H9 (cell line): ENCODE data around the gene RNF145. TPM values are rescaled to one million over a fixed set of nuclear protein-coding genes. Genes with fewer than 3 reads are reported as not detected.

Experiments used
- DNase-seq: peaks from one replicate; pipeline ENCODE4 v3.0.0-alpha.2; 2017
- H2AFZ ChIP-seq: one replicate; pipeline ENCODE4 v1.6.1; 2013; ENCODE audit warnings: mild to moderate bottlenecking, low read length, control low read depth, moderate library complexity
- H2AK5ac ChIP-seq: 2 replicates; pipeline ENCODE4 v1.6.1; 2013; ENCODE audit warnings: low read length, control low read depth, mixed read lengths; ENCODE audit not compliant: insufficient read length
- H2BK120ac ChIP-seq: one replicate; pipeline ENCODE4 v1.6.1; 2013; ENCODE audit warnings: low read depth, mild to moderate bottlenecking, low read length, control low read depth, inconsistent platforms; ENCODE audit not compliant: poor library complexity, severe bottlenecking
- H2BK12ac ChIP-seq: 2 replicates; pipeline ENCODE4 v1.6.1; 2013; ENCODE audit warnings: low read length, control low read depth, mixed read lengths, low read depth; ENCODE audit not compliant: insufficient read length
- H2BK15ac ChIP-seq: 2 replicates; pipeline ENCODE4 v1.6.1; 2013; ENCODE audit warnings: low read depth, low read length, control low read depth
- H2BK20ac ChIP-seq: one replicate; pipeline ENCODE4 v1.6.1; 2013; ENCODE audit warnings: low read depth, mild to moderate bottlenecking, low read length, control low read depth, inconsistent platforms; ENCODE audit not compliant: poor library complexity, severe bottlenecking
- H2BK5ac ChIP-seq: 2 replicates; pipeline ENCODE4 v1.6.1; 2013; ENCODE audit warnings: low read length, control low read depth, mixed read lengths; ENCODE audit not compliant: insufficient read length
- H3K14ac ChIP-seq: 2 replicates; pipeline ENCODE4 v1.6.1; 2013; ENCODE audit warnings: low read length, control low read depth; ENCODE audit not compliant: insufficient read depth
- H3K18ac ChIP-seq: 2 replicates; pipeline ENCODE4 v1.6.1; 2013; ENCODE audit warnings: low read depth, mild to moderate bottlenecking, mixed read lengths, low read length, control low read depth; ENCODE audit not compliant: insufficient read length
- H3K23ac ChIP-seq: 2 replicates; pipeline ENCODE4 v1.6.1; 2013; ENCODE audit warnings: low read length, control low read depth, mixed read lengths, low read depth; ENCODE audit not compliant: insufficient read length
- H3K23me2 ChIP-seq: 2 replicates; pipeline ENCODE4 v1.6.1; 2013; ENCODE audit warnings: low read depth, mild to moderate bottlenecking, mixed read lengths, low read length, control low read depth; ENCODE audit not compliant: insufficient read length, poor library complexity, severe bottlenecking
- H3K27ac ChIP-seq: 2 replicates; pipeline ENCODE4 v1.5.1; 2013; ENCODE audit warnings: low read length, control low read depth, mixed read lengths, low read depth; ENCODE audit not compliant: insufficient read length
- H3K27me3 ChIP-seq: 2 replicates; pipeline ENCODE4 v1.6.1; 2013; ENCODE audit warnings: low read length, control low read depth, inconsistent platforms; ENCODE audit not compliant: insufficient read depth
- H3K4ac ChIP-seq: 2 replicates; pipeline ENCODE4 v1.6.1; 2013; ENCODE audit warnings: low read depth, mild to moderate bottlenecking, control low read depth, inconsistent platforms, low read length, moderate library complexity
- H3K4me1 ChIP-seq: 2 replicates; pipeline ENCODE4 v1.6.1; 2013; ENCODE audit warnings: low read length, control low read depth, inconsistent platforms; ENCODE audit not compliant: insufficient read depth
- H3K4me2 ChIP-seq: 2 replicates; pipeline ENCODE4 v1.6.1; 2013; ENCODE audit warnings: low read length, control low read depth, mixed read lengths; ENCODE audit not compliant: insufficient read length, insufficient read depth
- H3K56ac ChIP-seq: 2 replicates; pipeline ENCODE4 v1.6.1; 2013; ENCODE audit warnings: low read depth, mild to moderate bottlenecking, mixed read lengths, low read length, control low read depth; ENCODE audit not compliant: insufficient read length
- H3K79me1 ChIP-seq: 2 replicates; pipeline ENCODE4 v1.6.1; 2013; ENCODE audit warnings: low read depth, mild to moderate bottlenecking, moderate library complexity, low read length, control low read depth, inconsistent platforms; ENCODE audit not compliant: insufficient read depth, poor library complexity, severe bottlenecking
- H3K79me2 ChIP-seq: 2 replicates; pipeline ENCODE4 v1.6.1; 2013; ENCODE audit warnings: low read length, control low read depth, inconsistent platforms; ENCODE audit not compliant: insufficient read depth
- H3K9ac ChIP-seq: 2 replicates; pipeline ENCODE4 v1.6.1; 2013; ENCODE audit warnings: low read length, control low read depth, mixed read lengths; ENCODE audit not compliant: insufficient read length; ENCODE audit errors: extremely low read depth
- H3K9me3 ChIP-seq: one replicate; pipeline ENCODE4 v1.6.1; 2013; ENCODE audit warnings: low read depth, low read length, inconsistent platforms; ENCODE audit not compliant: control insufficient read depth
- H3T11ph ChIP-seq: one replicate; pipeline ENCODE4 v1.6.1; 2013; ENCODE audit warnings: mild to moderate bottlenecking, low read length, control low read depth, inconsistent platforms
- H4K20me1 ChIP-seq: one replicate; pipeline ENCODE4 v1.6.1; 2013; ENCODE audit not compliant: control insufficient read depth, insufficient read length, insufficient read depth
- H4K5ac ChIP-seq: 2 replicates; pipeline ENCODE4 v1.6.1; 2013; ENCODE audit warnings: low read depth, mild to moderate bottlenecking, mixed read lengths, low read length, control low read depth; ENCODE audit not compliant: insufficient read length
- H4K8ac ChIP-seq: replicated peaks from 2 replicates; pipeline ENCODE4 v1.6.1; 2013; ENCODE audit warnings: low read length, control low read depth, mixed read lengths, low read depth; ENCODE audit not compliant: insufficient read length
- H4K91ac ChIP-seq: 2 replicates; pipeline ENCODE4 v1.6.1; 2013; ENCODE audit warnings: low read depth, mild to moderate bottlenecking, moderate library complexity, mixed read lengths, low read length, control low read depth; ENCODE audit not compliant: insufficient read length
- H3K27ac Mint-ChIP-seq, 3 experiments: 2 replicates in 2 of 3; 3 replicates in 1 of 3; pipeline ENCODE4 v1.8.0; 2020 to 2021; ENCODE audit warnings: mixed read lengths in 3 of 3, mild to moderate bottlenecking in 1 of 3, moderate library complexity in 1 of 3
- H3K27me3 Mint-ChIP-seq: 2 replicates; pipeline ENCODE4 v1.8.0; 2021; ENCODE audit warnings: low read depth, mild to moderate bottlenecking, moderate library complexity, mixed read lengths
- H3K36me3 Mint-ChIP-seq, 3 experiments: 2 replicates in 2 of 3; 3 replicates in 1 of 3; pipeline ENCODE4 v1.8.0; 2020 to 2021; ENCODE audit warnings: low read depth in 3 of 3, mixed read lengths in 3 of 3; ENCODE audit not compliant: insufficient read depth in 1 of 3
- H3K4me1 Mint-ChIP-seq, 2 experiments: 2 replicates each; pipeline ENCODE4 v1.8.0; 2020; ENCODE audit warnings: mixed read lengths in 2 of 2
- H3K4me3 Mint-ChIP-seq, 2 experiments: 2 replicates in 1 of 2; 3 replicates in 1 of 2; pipeline ENCODE4 v1.8.0; 2020 to 2021; ENCODE audit warnings: mild to moderate bottlenecking in 2 of 2, mixed read lengths in 2 of 2, moderate library complexity in 1 of 2
- H3K9me3 Mint-ChIP-seq, 2 experiments: 2 replicates in 1 of 2; 3 replicates in 1 of 2; pipeline ENCODE4 v1.8.0; 2020; ENCODE audit warnings: mild to moderate bottlenecking in 2 of 2, mixed read lengths in 2 of 2, moderate library complexity in 1 of 2
- WGBS: extraction: QIAGEN DNeasy Blood & Tissue Kit; methylation state at CpG from one replicate; pipeline ENCODE4 v1.1.7; 2013; ENCODE audit warnings: missing lambda C conversion rate, low lambda C conversion rate, mixed read lengths; ENCODE audit not compliant: insufficient read length; ENCODE audit errors: extremely low coverage; 5-methylcytosine and 5-hydroxymethylcytosine counted together
- total RNA-seq: library from RNA; stranded (reverse); gene quantifications from 2 replicates; pipeline ENCODE4 v1.2.1, GENCODE V29; 2021
- TF ChIP-seq, protein P1 (sequence below): fragments of 200-600 bp; sonication (generic); conservative IDR thresholded peaks from 3 replicates; pipeline ENCODE4 v1.8.0; 2021; ENCODE audit warnings: antibody characterized with exemption, mild to moderate bottlenecking

RNF145 gene
- total RNA-seq, 1 experiment from 2014 or later = 59.1 TPM

DNA sequence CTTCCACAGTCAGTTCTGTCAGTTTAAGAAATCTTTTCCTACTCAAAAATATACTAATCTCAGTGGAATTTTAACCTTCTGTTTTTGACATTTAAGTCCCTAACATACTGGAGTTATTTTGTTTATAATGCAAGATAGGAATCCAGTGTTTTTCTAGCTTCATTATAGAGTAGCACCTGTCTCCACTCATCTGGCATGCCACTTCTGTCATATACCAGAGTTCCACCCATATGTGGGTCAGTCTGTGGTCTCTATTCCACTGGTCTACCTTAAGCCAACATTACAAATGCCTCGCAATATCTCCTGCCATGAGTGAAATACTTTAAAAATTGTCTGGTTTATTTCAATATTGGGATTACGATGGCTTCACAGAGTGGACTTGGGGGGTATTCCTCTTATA is 42.9 kb downstream of the RNF145 start:
- Mint-ChIP-seq H3K4me3 (no peak overlapping the region), H3K27me3 (no peaks in the 10 kb centered on the region), H3K9me3 (no peaks in the 10 kb centered on the region), H3K36me3 (peaks cover 4 to 14% (median 12%) of the 10 kb centered on the region in 3 experiments; a peak in 5 of 7 replicates), H3K27ac (no peak overlapping the region), H3K4me1 (peaks cover under 1 to 4% of the 10 kb centered on the region in 2 experiments; a peak in 3 of 4 replicates)
- H2BK20ac ChIP-seq = no peak overlapping the region
- H3K9ac ChIP-seq = no peak overlapping the region
- H2BK12ac ChIP-seq = no peak overlapping the region
- H2BK5ac ChIP-seq = no peak overlapping the region
- no peak overlapping the region for H4K91ac ChIP-seq
- no CpG with 5 or more reads among the region's 2 CpGs for WGBS
- no peaks in the 10 kb centered on the region for H3K79me2 ChIP-seq
- H3K4ac ChIP-seq = no peak overlapping the region
- H3K9me3 ChIP-seq = no peaks in the 10 kb centered on the region
- no peak overlapping the region for H3K23ac ChIP-seq
- H3K56ac ChIP-seq = no peak overlapping the region
- no peak overlapping the region for H3T11ph ChIP-seq
- H3K27ac ChIP-seq = no peak overlapping the region
- no peaks in the 10 kb centered on the region for H4K20me1 ChIP-seq
- no peak overlapping the region for H3K4me2 ChIP-seq
- H4K8ac ChIP-seq = no peak overlapping the region
- no peak overlapping the region for H2AK5ac ChIP-seq
- H2BK15ac ChIP-seq = no peak overlapping the region
- H4K5ac ChIP-seq = no peak overlapping the region
- no peak overlapping the region for H2BK120ac ChIP-seq
- DNase-seq = no peak
- H2AFZ ChIP-seq = no peak overlapping the region
- no peak overlapping the region for H3K14ac ChIP-seq
- H3K18ac ChIP-seq = no peak overlapping the region
- no peaks in the 10 kb centered on the region for H3K23me2 ChIP-seq
- TF ChIP-seq, protein P1, sequence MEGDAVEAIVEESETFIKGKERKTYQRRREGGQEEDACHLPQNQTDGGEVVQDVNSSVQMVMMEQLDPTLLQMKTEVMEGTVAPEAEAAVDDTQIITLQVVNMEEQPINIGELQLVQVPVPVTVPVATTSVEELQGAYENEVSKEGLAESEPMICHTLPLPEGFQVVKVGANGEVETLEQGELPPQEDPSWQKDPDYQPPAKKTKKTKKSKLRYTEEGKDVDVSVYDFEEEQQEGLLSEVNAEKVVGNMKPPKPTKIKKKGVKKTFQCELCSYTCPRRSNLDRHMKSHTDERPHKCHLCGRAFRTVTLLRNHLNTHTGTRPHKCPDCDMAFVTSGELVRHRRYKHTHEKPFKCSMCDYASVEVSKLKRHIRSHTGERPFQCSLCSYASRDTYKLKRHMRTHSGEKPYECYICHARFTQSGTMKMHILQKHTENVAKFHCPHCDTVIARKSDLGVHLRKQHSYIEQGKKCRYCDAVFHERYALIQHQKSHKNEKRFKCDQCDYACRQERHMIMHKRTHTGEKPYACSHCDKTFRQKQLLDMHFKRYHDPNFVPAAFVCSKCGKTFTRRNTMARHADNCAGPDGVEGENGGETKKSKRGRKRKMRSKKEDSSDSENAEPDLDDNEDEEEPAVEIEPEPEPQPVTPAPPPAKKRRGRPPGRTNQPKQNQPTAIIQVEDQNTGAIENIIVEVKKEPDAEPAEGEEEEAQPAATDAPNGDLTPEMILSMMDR = no peak
- no peaks in the 10 kb centered on the region for H3K79me1 ChIP-seq
- H3K27me3 ChIP-seq = no peaks in the 10 kb centered on the region
- no peaks in the 10 kb centered on the region for H3K4me1 ChIP-seq
